GM23338 (cell line): ENCODE results near the gene CD84. TPM values are rescaled to one million over a fixed set of nuclear protein-coding genes. Genes with fewer than 3 reads are reported as not detected.

Experiments used
- ATAC-seq: fragments of 200-7000 bp; cut with Tn5 transposase; 3 replicates; pipeline ENCODE4 v1.9.1; 2020
- DNase-seq: peaks from one replicate; pipeline ENCODE4 v3.0.0-alpha.2; 2015; ENCODE audit warnings: low spot score
- H2AFZ ChIP-seq: fragments of 200-600 bp; sonication (generic); 2 replicates; pipeline ENCODE4 v1.8.0; 2016; ENCODE audit warnings: antibody characterized with exemption, mild to moderate bottlenecking, moderate library complexity
- H3F3A ChIP-seq: fragments of 200-600 bp; sonication (generic); replicated peaks from 2 replicates; pipeline ENCODE4 v1.8.0; 2017; ENCODE audit warnings: antibody characterized with exemption, mixed run types, low read depth
- H3K27ac ChIP-seq: fragments of 200-600 bp; sonication (generic); 2 replicates; pipeline ENCODE4 v1.6.1; 2016; ENCODE audit warnings: low read depth
- H3K27me3 ChIP-seq: fragments of 200-600 bp; sonication (generic); 2 replicates; pipeline ENCODE4 v1.8.0; 2016; ENCODE audit warnings: mild to moderate bottlenecking, mixed run types, moderate library complexity; ENCODE audit not compliant: insufficient read depth
- H3K36me3 ChIP-seq: fragments of 200-600 bp; sonication (generic); 2 replicates; pipeline ENCODE4 v1.8.0; 2016; ENCODE audit warnings: mild to moderate bottlenecking; ENCODE audit not compliant: insufficient read depth
- H3K4me1 ChIP-seq: fragments of 200-600 bp; sonication (generic); 2 replicates; pipeline ENCODE4 v1.8.0; 2016; ENCODE audit warnings: mild to moderate bottlenecking, moderate library complexity; ENCODE audit not compliant: insufficient read depth
- H3K4me2 ChIP-seq: fragments of 200-600 bp; sonication (generic); 2 replicates; pipeline ENCODE4 v1.7.1; 2017; ENCODE audit warnings: mixed run types
- H3K4me3 ChIP-seq: fragments of 200-600 bp; sonication (generic); 2 replicates; pipeline ENCODE4 v1.6.1; 2016; ENCODE audit warnings: mixed run types
- H3K79me2 ChIP-seq: fragments of 200-600 bp; sonication (generic); replicated peaks from 2 replicates; pipeline ENCODE4 v1.8.0; 2017; ENCODE audit warnings: mild to moderate bottlenecking; ENCODE audit not compliant: insufficient read depth
- H3K9me2 ChIP-seq: fragments of 200-600 bp; sonication (generic); 2 replicates; pipeline ENCODE4 v1.8.0; 2017; ENCODE audit not compliant: insufficient read depth
- H4K20me1 ChIP-seq: fragments of 200-600 bp; sonication (generic); replicated peaks from 2 replicates; pipeline ENCODE4 v1.8.0; 2017; ENCODE audit warnings: mild to moderate bottlenecking; ENCODE audit not compliant: insufficient read depth
- H3K27ac Mint-ChIP-seq: 2 replicates; pipeline ENCODE4 v1.8.0; 2020; ENCODE audit warnings: inconsistent platforms, mild to moderate bottlenecking, moderate library complexity, mixed read lengths
- H3K27me3 Mint-ChIP-seq: 3 replicates; pipeline ENCODE4 v1.8.0; 2022; ENCODE audit warnings: low read depth, mild to moderate bottlenecking, moderate library complexity, mixed read lengths, inconsistent platforms; ENCODE audit not compliant: insufficient read depth, poor library complexity
- H3K36me3 Mint-ChIP-seq: 3 replicates; pipeline ENCODE4 v1.8.0; 2021; ENCODE audit warnings: low read depth, mild to moderate bottlenecking, inconsistent platforms, moderate library complexity, mixed read lengths
- H3K4me1 Mint-ChIP-seq: 3 replicates; pipeline ENCODE4 v1.8.0; 2020; ENCODE audit warnings: mild to moderate bottlenecking, inconsistent platforms, mixed read lengths
- H3K4me3 Mint-ChIP-seq: 3 replicates; pipeline ENCODE4 v1.8.0; 2021; ENCODE audit warnings: moderate library complexity, mild to moderate bottlenecking, inconsistent platforms, mixed read lengths
- H3K9me3 Mint-ChIP-seq: 3 replicates; pipeline ENCODE4 v1.8.0; 2020; ENCODE audit warnings: moderate library complexity, mild to moderate bottlenecking, inconsistent platforms, mixed read lengths
- CREB1 ChIP-seq: fragments of 250-450 bp; sonication (Bioruptor Pico); IDR thresholded peaks from 2 replicates; pipeline ENCODE4 v1.5.0; 2020; ENCODE audit warnings: low read depth, mild to moderate bottlenecking, moderate library complexity
- EZH2 ChIP-seq: fragments of 200-600 bp; sonication (generic); IDR thresholded peaks from one replicate; pipeline ENCODE4 v1.8.0; 2017; ENCODE audit warnings: antibody characterized with exemption, mild to moderate bottlenecking, low read depth; ENCODE audit not compliant: unreplicated experiment
- EZH2phosphoT487 ChIP-seq: fragments of 200-600 bp; sonication (generic); IDR thresholded peaks from one replicate; pipeline ENCODE4 v1.8.1; 2018; ENCODE audit warnings: antibody characterized with exemption; ENCODE audit not compliant: unreplicated experiment
- POLR2AphosphoS5 ChIP-seq: IDR thresholded peaks from 2 replicates; pipeline ENCODE4 v1.6.1; 2016; ENCODE audit warnings: antibody characterized with exemption, low read depth
- STAT1 ChIP-seq: IDR thresholded peaks from one replicate; pipeline ENCODE4 v1.6.1; 2016; ENCODE audit warnings: antibody characterized with exemption; ENCODE audit not compliant: unreplicated experiment
- ZNF331 ChIP-seq: fragments of 250-450 bp; sonication (Bioruptor Pico); IDR thresholded peaks from 2 replicates; pipeline ENCODE4 v1.5.0; 2020; ENCODE audit warnings: low read depth, mild to moderate bottlenecking, moderate library complexity
- polyA plus RNA-seq: library from polyadenylated mRNA; unstranded; fragments of >200 nt; fragmentation: Nextera tagmentation; extraction: Ambion mirVana; gene quantifications from 2 replicates; pipeline ENCODE4 v1.2.1, GENCODE V29; 2016
- total RNA-seq: library from RNA; depleted of rRNA; stranded (reverse); fragments of >200 nt; shearing (Covaris generic); gene quantifications from 2 replicates; pipeline ENCODE4 v1.2.3, GENCODE V29; 2014
- TF ChIP-seq, protein P1 (sequence below): IDR thresholded peaks from one replicate; pipeline ENCODE4 v1.6.1; 2018; ENCODE audit warnings: antibody characterized with exemption; ENCODE audit not compliant: unreplicated experiment
- TF ChIP-seq, protein P2 (sequence below), 2 experiments: fragments of 200-600 bp in 1 of 2; sonication (generic) in 1 of 2; conservative IDR thresholded peaks; 2 replicates each; pipeline versions ENCODE4 v1.5.1 to v1.6.1; 2016 to 2017; ENCODE audit warnings: antibody characterized with exemption in 2 of 2, low read depth in 2 of 2, mild to moderate bottlenecking in 2 of 2, moderate library complexity in 1 of 2
- TF ChIP-seq, protein P3 (sequence below): IDR thresholded peaks from 2 replicates; pipeline ENCODE4 v1.6.1; 2016; ENCODE audit warnings: antibody characterized with exemption

Gene CD84
- total and polyA plus RNA-seq, 2 experiments from 2014 or later, result not detected

DNA sequence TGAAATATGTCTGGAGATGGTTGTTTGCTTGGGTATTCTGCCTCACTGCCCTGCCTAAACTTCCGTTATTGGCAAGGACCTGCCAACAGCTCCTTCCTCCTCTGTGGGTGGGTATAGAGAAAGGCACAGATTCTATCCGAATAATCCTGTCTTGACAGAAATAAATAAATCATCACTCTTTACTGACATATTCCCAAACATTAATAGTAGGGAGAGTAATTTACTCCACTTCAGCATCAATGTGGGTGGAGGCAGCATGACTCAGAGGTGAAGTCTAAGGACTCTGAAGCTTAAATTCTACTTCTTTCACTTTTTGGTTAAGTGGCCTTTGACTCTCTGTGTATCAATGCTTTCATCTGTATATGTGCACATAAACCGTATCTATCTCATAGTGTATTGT, 2.9 kb downstream of the CD84 start:
- H3K4me2 ChIP-seq, result no peak overlapping the region
- no peaks in the 10 kb centered on the region for H3K36me3 ChIP-seq
- no peaks in the 10 kb centered on the region for H3F3A ChIP-seq
- ATAC-seq (no peak), DNase-seq (no peak)
- Mint-ChIP-seq H3K4me3 (no peak overlapping the region), H3K36me3 (no peaks in the 10 kb centered on the region), H3K27me3 (no peaks in the 10 kb centered on the region), H3K27ac (no peak overlapping the region), H3K4me1 (no peaks in the 10 kb centered on the region), H3K9me3 (no peaks in the 10 kb centered on the region)
- H4K20me1 ChIP-seq, result no peaks in the 10 kb centered on the region
- H3K79me2 ChIP-seq, result no peaks in the 10 kb centered on the region
- H3K9me2 ChIP-seq, result no peaks in the 10 kb centered on the region; the same call in 1 of the 2 replicates
- H3K4me1 ChIP-seq, result no peaks in the 10 kb centered on the region
- H3K27me3 ChIP-seq, result no peaks in the 10 kb centered on the region
- H3K27ac ChIP-seq, result no peak overlapping the region
- no peak overlapping the region for H2AFZ ChIP-seq
- H3K4me3 ChIP-seq, result no peak overlapping the region
- TF ChIP-seq, protein P1, sequence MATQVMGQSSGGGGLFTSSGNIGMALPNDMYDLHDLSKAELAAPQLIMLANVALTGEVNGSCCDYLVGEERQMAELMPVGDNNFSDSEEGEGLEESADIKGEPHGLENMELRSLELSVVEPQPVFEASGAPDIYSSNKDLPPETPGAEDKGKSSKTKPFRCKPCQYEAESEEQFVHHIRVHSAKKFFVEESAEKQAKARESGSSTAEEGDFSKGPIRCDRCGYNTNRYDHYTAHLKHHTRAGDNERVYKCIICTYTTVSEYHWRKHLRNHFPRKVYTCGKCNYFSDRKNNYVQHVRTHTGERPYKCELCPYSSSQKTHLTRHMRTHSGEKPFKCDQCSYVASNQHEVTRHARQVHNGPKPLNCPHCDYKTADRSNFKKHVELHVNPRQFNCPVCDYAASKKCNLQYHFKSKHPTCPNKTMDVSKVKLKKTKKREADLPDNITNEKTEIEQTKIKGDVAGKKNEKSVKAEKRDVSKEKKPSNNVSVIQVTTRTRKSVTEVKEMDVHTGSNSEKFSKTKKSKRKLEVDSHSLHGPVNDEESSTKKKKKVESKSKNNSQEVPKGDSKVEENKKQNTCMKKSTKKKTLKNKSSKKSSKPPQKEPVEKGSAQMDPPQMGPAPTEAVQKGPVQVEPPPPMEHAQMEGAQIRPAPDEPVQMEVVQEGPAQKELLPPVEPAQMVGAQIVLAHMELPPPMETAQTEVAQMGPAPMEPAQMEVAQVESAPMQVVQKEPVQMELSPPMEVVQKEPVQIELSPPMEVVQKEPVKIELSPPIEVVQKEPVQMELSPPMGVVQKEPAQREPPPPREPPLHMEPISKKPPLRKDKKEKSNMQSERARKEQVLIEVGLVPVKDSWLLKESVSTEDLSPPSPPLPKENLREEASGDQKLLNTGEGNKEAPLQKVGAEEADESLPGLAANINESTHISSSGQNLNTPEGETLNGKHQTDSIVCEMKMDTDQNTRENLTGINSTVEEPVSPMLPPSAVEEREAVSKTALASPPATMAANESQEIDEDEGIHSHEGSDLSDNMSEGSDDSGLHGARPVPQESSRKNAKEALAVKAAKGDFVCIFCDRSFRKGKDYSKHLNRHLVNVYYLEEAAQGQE, result no peak
- TF ChIP-seq CREB1 (no peak), ZNF331 (no peak), EZH2 (no peak), POLR2AphosphoS5 (no peak), STAT1 (no peak)
- TF ChIP-seq, protein P2, sequence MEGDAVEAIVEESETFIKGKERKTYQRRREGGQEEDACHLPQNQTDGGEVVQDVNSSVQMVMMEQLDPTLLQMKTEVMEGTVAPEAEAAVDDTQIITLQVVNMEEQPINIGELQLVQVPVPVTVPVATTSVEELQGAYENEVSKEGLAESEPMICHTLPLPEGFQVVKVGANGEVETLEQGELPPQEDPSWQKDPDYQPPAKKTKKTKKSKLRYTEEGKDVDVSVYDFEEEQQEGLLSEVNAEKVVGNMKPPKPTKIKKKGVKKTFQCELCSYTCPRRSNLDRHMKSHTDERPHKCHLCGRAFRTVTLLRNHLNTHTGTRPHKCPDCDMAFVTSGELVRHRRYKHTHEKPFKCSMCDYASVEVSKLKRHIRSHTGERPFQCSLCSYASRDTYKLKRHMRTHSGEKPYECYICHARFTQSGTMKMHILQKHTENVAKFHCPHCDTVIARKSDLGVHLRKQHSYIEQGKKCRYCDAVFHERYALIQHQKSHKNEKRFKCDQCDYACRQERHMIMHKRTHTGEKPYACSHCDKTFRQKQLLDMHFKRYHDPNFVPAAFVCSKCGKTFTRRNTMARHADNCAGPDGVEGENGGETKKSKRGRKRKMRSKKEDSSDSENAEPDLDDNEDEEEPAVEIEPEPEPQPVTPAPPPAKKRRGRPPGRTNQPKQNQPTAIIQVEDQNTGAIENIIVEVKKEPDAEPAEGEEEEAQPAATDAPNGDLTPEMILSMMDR (conservative IDR thresholded peaks at IDR 0.05; ENCODE audit: low read depth in 2 of 2), result no peak
- TF ChIP-seq, protein P3, sequence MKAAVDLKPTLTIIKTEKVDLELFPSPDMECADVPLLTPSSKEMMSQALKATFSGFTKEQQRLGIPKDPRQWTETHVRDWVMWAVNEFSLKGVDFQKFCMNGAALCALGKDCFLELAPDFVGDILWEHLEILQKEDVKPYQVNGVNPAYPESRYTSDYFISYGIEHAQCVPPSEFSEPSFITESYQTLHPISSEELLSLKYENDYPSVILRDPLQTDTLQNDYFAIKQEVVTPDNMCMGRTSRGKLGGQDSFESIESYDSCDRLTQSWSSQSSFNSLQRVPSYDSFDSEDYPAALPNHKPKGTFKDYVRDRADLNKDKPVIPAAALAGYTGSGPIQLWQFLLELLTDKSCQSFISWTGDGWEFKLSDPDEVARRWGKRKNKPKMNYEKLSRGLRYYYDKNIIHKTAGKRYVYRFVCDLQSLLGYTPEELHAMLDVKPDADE, result no peak

DNA sequence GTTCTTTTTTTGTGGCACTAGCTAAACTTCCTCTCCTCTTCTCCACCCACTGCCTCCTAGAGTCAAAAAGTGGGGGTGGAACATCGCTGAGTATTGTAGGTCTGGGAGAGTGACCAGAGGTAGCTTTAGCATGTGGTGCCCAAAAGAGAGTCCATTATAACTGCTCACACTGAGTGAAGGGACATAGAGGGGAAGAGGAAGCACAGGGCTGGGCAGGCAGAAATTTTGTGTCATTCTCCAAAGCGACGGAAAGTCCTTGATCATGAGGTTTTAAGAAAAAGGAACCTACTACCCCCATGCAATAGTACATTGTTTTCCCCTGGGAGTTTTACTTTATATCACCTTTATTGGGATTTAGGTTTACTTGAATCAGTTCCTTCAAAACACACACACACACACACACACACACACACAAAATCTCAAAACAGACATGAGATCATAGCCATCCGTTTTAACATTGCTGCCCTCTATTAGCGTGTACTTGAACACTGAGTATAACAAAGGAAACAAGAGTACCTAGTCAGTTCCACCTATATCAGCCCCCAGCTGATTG, 4.1 kb downstream of the CD84 start:
- Histone ChIP-seq H3K27me3 (no peaks in the 10 kb centered on the region), H3K4me1 (no peaks in the 10 kb centered on the region), H3K4me2 (no peak overlapping the region), H3K79me2 (no peaks in the 10 kb centered on the region), H3K36me3 (no peaks in the 10 kb centered on the region), H2AFZ (0 out of 2 replicates have a peak overlapping the region, but pooled peaks have one; percentile 18), H3K9me2 (no peaks in the 10 kb centered on the region; the same call in 1 of the 2 replicates), H3K27ac (no peak overlapping the region), H3F3A (no peaks in the 10 kb centered on the region), H4K20me1 (no peaks in the 10 kb centered on the region), H3K4me3 (no peak overlapping the region)
- ATAC-seq (no peak), DNase-seq (no peak)
- H3K4me1 Mint-ChIP-seq, result no peaks in the 10 kb centered on the region
- no peak overlapping the region for H3K27ac Mint-ChIP-seq
- no peak overlapping the region for H3K4me3 Mint-ChIP-seq
- no peaks in the 10 kb centered on the region for H3K27me3 Mint-ChIP-seq
- no peaks in the 10 kb centered on the region for H3K36me3 Mint-ChIP-seq
- H3K9me3 Mint-ChIP-seq, result no peaks in the 10 kb centered on the region
- TF ChIP-seq, protein P3, result no peak
- TF ChIP-seq POLR2AphosphoS5 (no peak), EZH2phosphoT487 (no peak), EZH2 (no peak)
- TF ChIP-seq, protein P2 (conservative IDR thresholded peaks at IDR 0.05; ENCODE audit: low read depth in 2 of 2), result no peak
- TF ChIP-seq, protein P1, result no peak
